Suppressor macrophage (primary cell): ENCODE data around the gene SERINC2.
"Not testable (repeated sequence)": the region's sequence is repeated elsewhere in the genome, so short reads cannot be mapped to it uniquely, and the experiment has no call there.

ENCODE experiments used
- DNase-seq, 4 experiments: peaks; one replicate each; pipeline ENCODE4 v3.0.0-alpha.2; 2020 to 2022

The SERINC2 gene

GRCh38 chr1:31414980-31415370, 2.0 kb downstream of the SERINC2 start:
- no peak for DNase-seq

GRCh38 chr1:31415658-31416057, 2.6 kb downstream of the SERINC2 start:
- DNase-seq = no peak

- DNase-seq = no peak
Observed at GRCh38 chr1:31416101-31416736, 3.2 kb downstream of the SERINC2 start.

GRCh38 chr1:31417148-31417547, 4.1 kb downstream of the SERINC2 start:
- DNase-seq = peak in 1 of 4 experiments; percentile 30

GRCh38 chr1:31418626-31419323, 5.8 kb downstream of the SERINC2 start:
- DNase-seq = peak; percentile 27 to 64 (median 38)

GRCh38 chr1:31420716-31421115, 7.7 kb downstream of the SERINC2 start:
- DNase-seq = no peak

- DNase-seq = peak in 2 of 4 experiments; percentile 43 to 55
Observed at GRCh38 chr1:31421371-31422040, 8.5 kb downstream of the SERINC2 start.

GRCh38 chr1:31422505-31423319, 9.7 kb downstream of the SERINC2 start:
- DNase-seq = peak; percentile 74 to 91 (median 81)

- DNase-seq = no peak
Observed at GRCh38 chr1:31423418-31423947, 10.5 kb downstream of the SERINC2 start.

- no peak for DNase-seq
Observed at GRCh38 chr1:31424568-31424967, 11.6 kb downstream of the SERINC2 start.

- no peak for DNase-seq
Observed at GRCh38 chr1:31425301-31426081, 12.5 kb downstream of the SERINC2 start.

GRCh38 chr1:31426249-31426922, 13.4 kb downstream of the SERINC2 start:
- DNase-seq = no peak

- DNase-seq = no peak
Observed at GRCh38 chr1:31427322-31427721, 14.3 kb downstream of the SERINC2 start.

- no peak for DNase-seq
Observed at GRCh38 chr1:31428436-31429221, 15.6 kb downstream of the SERINC2 start.

- DNase-seq = no peak
Observed at GRCh38 chr1:31429583-31429982, 16.6 kb downstream of the SERINC2 start.

- not testable (repeated sequence) for DNase-seq
Observed at GRCh38 chr1:31431351-31432257, 18.6 kb downstream of the SERINC2 start.

GRCh38 chr1:31432592-31433395, 19.8 kb downstream of the SERINC2 start:
- DNase-seq = no peak

GRCh38 chr1:31433396-31433930, 20.4 kb downstream of the SERINC2 start:
- no peak for DNase-seq
